ENCODE results near the gene GNLY.

The GNLY gene

DNA sequence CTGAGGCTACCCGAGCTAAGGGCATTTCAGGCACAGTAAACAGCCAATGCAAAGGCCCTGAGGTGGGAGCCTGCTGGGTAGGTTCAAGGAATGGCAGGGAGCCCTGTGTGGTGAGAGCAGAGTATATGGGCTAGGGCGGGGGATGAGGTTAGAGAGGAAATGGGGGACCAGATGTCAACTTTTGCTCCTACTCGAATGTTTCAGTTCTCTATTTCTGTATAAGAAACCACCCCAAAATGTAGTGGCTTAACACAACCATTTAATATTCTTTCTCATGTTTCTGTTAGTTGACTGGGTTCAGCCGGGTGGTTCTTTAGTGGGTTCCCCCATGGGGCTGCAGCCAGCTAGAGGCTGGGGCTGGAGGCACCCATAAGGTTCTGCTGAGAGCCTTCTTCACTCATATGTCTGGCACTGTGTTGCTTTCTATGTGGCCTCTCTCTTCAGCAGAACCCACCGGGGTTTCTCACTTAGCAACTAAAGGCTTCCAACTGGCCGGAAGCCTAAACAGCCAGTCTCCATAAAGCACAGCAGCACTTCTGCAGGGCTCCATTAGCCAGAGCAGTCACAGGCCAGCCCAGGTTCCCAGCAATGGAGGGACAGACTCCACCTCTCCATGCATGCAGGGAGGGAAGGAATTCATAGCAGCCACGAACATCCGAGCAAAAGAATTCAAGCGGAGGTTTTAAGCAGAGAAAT lies 54.0 kb downstream of the GNLY start:
- no peak for DNase-seq

Data from T-helper 9 cell (primary cell).